HEK293 (cell line): ENCODE data around the gene MOCS2.

Experiments
- CTCF ChIP-seq: fragments of 450-650 bp; formaldehyde crosslinking; IDR thresholded peaks from 2 replicates; pipeline ENCODE4 v1.5.1; 2016; ENCODE audit warnings: missing biosample characterization, missing genetic modification characterization
- MYNN ChIP-seq: fragments of 450-650 bp; formaldehyde crosslinking; IDR thresholded peaks from 2 replicates; pipeline ENCODE4 v1.5.1; 2016; ENCODE audit warnings: missing biosample characterization, missing genetic modification characterization, borderline replicate concordance
- PATZ1 ChIP-seq: fragments of 450-650 bp; formaldehyde crosslinking; IDR thresholded peaks from 2 replicates; pipeline ENCODE4 v1.5.1; 2016; ENCODE audit warnings: missing biosample characterization, missing genetic modification characterization
- ZBTB17 ChIP-seq: fragments of 450-650 bp; formaldehyde crosslinking; IDR thresholded peaks from 2 replicates; pipeline ENCODE4 v1.5.1; 2016; ENCODE audit warnings: missing biosample characterization, missing genetic modification characterization
- ZBTB20 ChIP-seq: fragments of 450-650 bp; formaldehyde crosslinking; IDR thresholded peaks from 2 replicates; pipeline ENCODE4 v1.5.1; 2016; ENCODE audit warnings: missing biosample characterization, missing genetic modification characterization
- ZNF10 ChIP-seq: fragments of 450-650 bp; formaldehyde crosslinking; IDR thresholded peaks from 2 replicates; pipeline ENCODE4 v1.5.1; 2017; ENCODE audit warnings: missing biosample characterization, missing genetic modification characterization
- ZNF133 ChIP-seq: fragments of 450-650 bp; formaldehyde crosslinking; IDR thresholded peaks from 2 replicates; pipeline ENCODE4 v1.5.1; 2016; ENCODE audit warnings: missing biosample characterization, missing genetic modification characterization
- ZNF138 ChIP-seq: fragments of 450-650 bp; formaldehyde crosslinking; IDR thresholded peaks from 2 replicates; pipeline ENCODE4 v1.5.1; 2016; ENCODE audit warnings: missing biosample characterization, missing genetic modification characterization, borderline replicate concordance
- ZNF239 ChIP-seq: fragments of 450-650 bp; formaldehyde crosslinking; IDR thresholded peaks from 2 replicates; pipeline ENCODE4 v1.5.1; 2016; ENCODE audit warnings: missing biosample characterization, missing genetic modification characterization
- ZNF292 ChIP-seq: fragments of 450-650 bp; formaldehyde crosslinking; IDR thresholded peaks from 2 replicates; pipeline ENCODE4 v1.5.1; 2016; ENCODE audit warnings: low read depth, missing biosample characterization, missing genetic modification characterization, borderline replicate concordance
- ZNF302 ChIP-seq: fragments of 450-650 bp; formaldehyde crosslinking; IDR thresholded peaks from 2 replicates; pipeline ENCODE4 v1.5.1; 2016; ENCODE audit warnings: missing biosample characterization, missing genetic modification characterization, low read depth
- ZNF558 ChIP-seq: fragments of 450-650 bp; formaldehyde crosslinking; IDR thresholded peaks from 2 replicates; pipeline ENCODE4 v1.5.1; 2016; ENCODE audit warnings: missing biosample characterization, missing genetic modification characterization
- ZNF677 ChIP-seq: fragments of 450-650 bp; IDR thresholded peaks from 2 replicates; pipeline ENCODE4 v1.5.0; 2018; ENCODE audit warnings: missing biosample characterization, mild to moderate bottlenecking, missing genetic modification characterization, moderate library complexity

GRCh38 chr5:53089481-53089991 is 20.0 kb downstream of the MOCS2 start:
- TF ChIP-seq ZNF292 (tag by site-specific recombination), result no peak
- TF ChIP-seq ZBTB20 (tag by site-specific recombination), result no peak
- TF ChIP-seq ZNF133 (tag by site-specific recombination), result no peak
- TF ChIP-seq ZNF239 (tag by site-specific recombination), result no peak
- no peak for TF ChIP-seq CTCF
- no peak for TF ChIP-seq ZNF677 (tag by site-specific recombination)
- no peak for TF ChIP-seq ZNF10 (tag by site-specific recombination)
- no peak for TF ChIP-seq ZNF558 (tag by site-specific recombination)
- no peak for TF ChIP-seq PATZ1 (tag by site-specific recombination)
- TF ChIP-seq ZNF302, result no peak
- no peak for TF ChIP-seq ZBTB17 (tag by site-specific recombination)
- no peak for TF ChIP-seq MYNN (tag by site-specific recombination)
- TF ChIP-seq ZNF138, result no peak
